Measurements from ENCODE around the gene ZNF106.

ZNF106 gene

DNA sequence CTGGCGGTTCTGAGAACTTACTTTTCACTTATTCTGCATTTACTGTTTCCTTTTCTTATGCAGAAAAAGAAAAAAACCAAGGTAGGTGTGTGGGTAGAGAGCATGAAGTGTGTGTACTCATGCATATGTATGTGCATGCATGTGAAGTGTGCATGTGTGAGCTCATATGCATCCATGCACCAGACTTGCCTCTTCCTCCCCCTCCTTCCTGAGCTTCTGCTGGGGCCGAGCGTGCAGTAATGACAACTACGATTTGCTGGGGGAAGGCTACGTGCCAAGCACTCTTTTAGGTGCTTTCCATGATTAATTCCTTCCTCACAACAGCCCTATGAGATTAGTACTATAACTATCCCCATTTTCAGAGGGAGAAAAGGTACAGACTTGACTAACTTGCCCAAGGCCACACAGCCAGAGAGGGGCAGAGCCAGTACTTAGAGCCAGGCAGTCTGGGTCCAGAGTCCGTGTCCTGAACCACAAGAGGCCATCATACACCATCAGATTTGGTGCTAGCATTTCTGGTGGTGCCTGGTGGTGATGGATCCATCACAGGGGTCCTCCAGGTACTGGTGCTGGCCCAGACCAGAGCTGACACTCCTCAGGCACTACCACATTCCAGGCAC, 85.0 kb downstream of the ZNF106 start:
- DNase-seq (ENCODE audit: low read depth, low spot score) = no peak

- DNase-seq (ENCODE audit: low read depth, low spot score) = peak; percentile 89
These were observed 86.3 kb downstream of the ZNF106 start for GRCh38 chr15:42404461-42405235.

DNA sequence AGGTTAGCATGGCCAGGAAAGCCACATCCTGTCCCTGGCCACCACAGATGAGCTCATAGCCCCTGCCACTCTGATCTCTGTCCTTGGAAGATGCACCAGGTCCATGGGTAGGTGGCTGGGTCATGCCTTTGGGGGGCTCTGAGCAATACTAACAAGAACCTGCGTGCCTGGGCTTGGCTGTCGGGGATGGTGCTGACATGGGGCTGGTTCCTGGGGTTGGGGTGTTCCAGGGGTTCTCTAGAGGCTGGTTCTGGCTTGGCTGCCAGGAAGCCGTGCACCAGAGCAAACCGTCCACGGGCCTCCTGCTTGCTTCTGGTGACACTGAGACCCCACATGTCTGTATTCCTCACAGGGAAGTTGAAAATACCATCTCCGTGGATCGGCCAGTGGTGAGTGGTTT, 87.6 kb downstream of the ZNF106 start:
- no peak for DNase-seq (ENCODE audit: low read depth, low spot score)

DNA sequence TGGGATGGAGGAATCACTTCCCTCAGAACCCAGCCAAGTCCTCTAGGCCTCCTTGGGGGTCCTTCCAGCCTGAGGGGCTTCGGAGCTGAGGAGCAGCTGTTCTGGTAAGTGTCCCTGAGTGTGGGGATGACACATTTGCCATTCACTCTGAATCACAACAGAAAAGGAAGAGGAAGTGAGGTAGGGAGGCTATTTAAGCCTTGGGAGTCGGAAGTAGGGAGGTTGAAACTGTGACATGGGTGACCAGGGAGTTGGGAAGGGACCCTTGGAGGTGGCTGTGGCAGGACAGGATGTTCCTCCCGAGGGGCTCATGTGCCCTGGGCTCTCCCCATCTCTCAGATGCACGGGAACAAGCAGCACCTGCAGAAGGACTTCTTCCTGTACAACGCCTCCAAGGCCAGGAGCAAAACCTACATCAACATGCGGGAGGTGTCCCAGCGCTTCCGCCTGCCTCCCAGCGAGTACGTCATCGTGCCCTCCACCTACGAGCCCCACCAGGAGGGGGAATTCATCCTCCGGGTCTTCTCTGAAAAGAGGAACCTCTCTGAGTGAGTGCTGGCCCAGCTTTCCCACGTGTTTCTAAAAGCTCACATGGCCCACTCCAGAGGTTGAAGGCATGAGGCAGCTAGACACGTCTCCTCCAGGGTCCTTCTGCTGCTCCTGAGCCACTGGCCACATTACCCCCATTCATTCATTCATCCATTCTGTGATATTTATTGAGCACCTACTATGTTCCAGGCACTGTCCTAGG, 88.3 kb downstream of the ZNF106 start:
- no peak for DNase-seq (ENCODE audit: low read depth, low spot score)

DNA sequence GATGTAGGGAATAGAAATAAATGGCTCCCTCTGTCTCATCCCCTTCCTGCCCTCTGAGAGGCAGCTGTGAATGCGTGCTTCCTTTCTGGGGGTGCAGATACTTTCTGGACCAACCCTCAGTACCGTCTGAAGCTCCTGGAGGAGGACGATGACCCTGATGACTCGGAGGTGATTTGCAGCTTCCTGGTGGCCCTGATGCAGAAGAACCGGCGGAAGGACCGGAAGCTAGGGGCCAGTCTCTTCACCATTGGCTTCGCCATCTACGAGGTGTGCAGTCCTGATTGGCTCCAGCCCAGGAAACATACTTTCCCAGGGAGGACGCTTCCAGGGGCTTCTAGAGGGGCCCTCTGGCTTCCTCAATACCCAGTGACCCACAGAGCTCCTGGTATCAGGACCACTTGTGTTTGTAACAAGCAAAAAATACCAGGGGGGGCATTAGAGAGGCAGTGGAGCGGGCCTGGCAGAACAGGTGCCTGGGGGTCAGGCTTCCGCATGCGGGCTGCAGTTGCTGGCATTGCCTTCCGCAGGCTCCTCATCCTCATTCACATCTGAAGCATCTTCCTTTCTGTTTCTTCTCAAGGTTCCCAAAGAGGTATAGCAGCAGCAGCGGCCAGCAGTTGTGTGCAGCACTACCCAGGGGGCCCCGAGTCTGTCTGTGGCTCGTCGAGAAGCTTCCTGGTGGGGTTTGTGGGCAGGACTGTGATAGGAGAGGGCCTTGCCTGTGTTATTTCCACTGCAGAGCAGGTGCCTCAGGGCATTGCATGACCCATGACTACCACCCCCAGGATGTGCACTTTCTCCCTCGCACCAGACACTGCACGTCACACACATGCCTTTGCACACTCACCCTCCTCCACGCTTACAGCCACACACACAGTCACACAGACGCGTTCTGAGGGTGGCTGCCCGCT, 89.1 kb downstream of the ZNF106 start:
- no peak for DNase-seq (ENCODE audit: low read depth, low spot score)

DNA sequence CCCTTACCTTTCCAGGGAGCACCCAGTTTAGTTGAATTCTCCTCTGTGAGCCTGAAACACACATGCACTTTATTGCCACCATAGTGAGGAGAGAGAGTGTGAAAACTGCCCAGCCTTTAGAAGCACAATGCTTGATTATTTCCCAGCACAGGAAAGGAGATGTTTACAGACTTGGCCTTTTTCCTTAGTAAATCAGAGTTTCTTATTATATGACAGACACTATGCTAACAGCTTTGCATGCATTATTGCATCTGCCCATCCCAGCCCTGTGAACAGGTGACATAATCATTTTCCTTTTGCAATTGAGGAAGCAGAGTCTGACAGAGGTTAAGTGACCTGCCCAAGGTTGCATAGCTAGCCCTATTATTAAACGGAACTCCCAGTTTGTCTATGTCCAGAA, 95.1 kb downstream of the ZNF106 start:
- no peak for DNase-seq (ENCODE audit: low read depth, low spot score)

- no peak for DNase-seq (ENCODE audit: low read depth, low spot score)
These were observed 96.8 kb downstream of the ZNF106 start for GRCh38 chr15:42394106-42394505.

DNA sequence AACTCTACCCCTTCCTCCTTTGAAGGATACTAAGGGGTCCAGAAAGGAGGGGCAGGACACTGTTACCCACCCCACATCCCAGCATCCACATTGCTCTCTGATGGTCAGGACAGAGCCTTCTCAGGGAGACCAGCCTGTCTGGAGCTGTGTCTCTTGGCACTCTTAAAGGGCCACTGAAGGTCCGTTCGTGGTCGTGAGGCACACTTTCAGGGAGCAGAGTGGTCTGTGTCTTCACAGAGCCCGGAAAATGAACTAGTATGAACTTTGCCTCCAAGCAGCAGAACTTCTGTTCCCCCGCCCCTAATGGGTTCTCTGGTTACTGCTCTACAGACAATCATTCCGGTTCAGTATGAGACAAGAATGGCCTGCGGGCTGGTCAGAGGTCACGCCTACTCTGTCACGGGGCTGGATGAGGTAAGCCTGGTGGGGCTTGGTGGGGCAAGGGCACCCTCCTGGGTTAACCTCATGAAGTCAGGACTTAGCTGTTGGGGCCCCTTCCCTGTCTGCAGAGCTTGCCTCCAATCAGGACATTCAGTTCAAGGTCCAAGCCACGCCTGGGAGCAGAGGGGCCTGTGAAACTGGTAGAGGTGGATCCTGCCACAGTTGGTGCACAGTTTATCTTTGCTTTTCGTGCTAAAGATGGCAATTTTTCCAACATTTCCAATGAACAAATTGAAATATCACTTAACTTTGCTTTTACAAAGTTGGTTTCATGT, 98.5 kb downstream of the ZNF106 start:
- DNase-seq (ENCODE audit: low read depth, low spot score) = peak; percentile 69

- DNase-seq (ENCODE audit: low read depth, low spot score) = no peak
These were observed 103.3 kb downstream of the ZNF106 start for GRCh38 chr15:42387603-42388002.

DNA sequence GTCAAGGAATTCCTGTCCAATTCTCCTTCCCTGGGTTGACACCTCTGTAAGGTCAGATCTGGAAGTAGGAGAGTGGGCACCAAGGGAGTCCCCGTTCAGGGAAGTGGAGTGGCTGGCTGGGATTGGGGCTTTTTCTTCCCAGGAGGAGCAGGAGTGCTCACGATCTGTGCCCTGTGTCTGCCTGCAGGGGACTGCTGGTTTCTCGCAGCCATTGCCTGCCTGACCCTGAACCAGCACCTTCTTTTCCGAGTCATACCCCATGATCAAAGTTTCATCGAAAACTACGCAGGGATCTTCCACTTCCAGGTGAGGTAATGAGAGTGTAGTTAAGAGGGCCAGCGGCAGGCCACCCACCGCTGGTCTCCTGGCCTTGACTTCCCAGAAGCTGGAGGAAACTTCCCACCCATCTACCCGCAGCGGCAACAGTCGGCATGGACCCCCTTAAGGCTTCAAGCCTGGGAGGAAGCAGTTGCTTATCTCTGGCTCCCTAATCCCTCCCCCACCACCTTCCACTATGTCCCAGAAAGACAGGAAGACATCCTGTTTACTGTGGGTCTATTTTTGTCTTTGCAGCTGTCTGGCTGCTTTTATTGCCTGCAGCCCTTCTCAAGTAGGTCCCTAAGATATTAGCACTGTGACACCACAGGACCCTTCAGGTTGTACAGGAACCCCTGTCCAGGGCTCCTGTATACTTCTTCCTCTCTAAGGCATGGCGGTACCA, 104.8 kb downstream of the ZNF106 start:
- peak; percentile 21 for DNase-seq (ENCODE audit: low read depth, low spot score)

DNA sequence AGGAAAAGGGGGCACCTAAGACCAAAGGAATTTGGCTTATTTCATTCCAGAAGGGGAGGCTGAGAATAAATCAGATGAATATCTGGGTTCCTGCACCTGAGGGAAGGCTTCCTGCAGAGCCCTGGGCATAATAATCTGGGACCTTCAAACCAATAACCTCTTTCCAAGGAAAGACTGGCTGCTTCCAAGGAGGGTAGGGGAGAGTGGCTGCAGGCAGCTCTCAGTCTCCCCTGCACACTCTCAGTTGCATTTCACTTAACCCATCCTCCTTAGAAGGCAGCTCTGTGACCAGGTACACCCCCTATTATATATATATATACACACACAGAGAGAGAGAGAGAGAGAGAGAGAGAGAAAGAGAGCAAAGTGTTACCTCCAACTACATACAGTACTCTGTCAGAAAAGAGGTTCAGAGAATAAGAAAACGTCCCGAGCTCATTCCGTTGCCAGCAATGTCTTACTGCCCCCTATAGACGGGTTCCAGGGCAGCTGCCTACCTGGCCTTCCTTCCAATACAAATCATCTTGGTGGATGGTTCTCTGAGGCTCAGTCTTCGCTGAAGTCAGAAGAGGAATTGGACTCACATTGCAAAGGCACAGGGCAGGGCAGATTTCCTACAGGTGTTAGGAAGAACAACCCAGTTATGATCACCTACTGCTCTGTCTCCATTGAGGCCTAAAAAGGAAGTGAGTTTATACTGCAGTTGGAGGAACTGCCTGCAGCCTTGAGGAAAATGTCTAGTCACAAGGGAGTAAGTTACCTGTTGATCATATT, 105.5 kb downstream of the ZNF106 start:
- peak; percentile 86 for DNase-seq (ENCODE audit: low read depth, low spot score)

- DNase-seq (ENCODE audit: low read depth, low spot score) = peak; percentile 91
These were observed 106.3 kb downstream of the ZNF106 start for GRCh38 chr15:42384597-42384996.

DNA sequence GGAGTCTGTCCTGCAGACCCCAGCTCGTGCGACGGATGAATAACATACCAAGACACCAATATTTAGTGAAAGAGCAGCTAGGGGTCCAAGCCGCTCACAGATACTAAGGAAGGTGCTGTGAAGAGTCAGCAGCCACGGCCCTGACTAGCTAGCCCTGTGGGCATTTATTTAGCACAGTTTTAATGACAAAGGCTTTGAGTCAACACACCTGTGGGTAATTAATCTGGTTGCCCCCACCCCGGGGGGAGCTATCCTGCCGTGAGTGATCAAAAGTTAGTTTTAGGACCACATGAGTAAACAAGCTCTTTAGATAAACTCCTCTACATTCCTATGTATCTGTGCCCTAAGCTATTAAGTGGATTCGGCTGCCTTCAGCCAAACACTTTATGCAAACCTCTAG, 112.9 kb downstream of the ZNF106 start:
- DNase-seq (ENCODE audit: low read depth, low spot score) = peak; percentile 49

DNA sequence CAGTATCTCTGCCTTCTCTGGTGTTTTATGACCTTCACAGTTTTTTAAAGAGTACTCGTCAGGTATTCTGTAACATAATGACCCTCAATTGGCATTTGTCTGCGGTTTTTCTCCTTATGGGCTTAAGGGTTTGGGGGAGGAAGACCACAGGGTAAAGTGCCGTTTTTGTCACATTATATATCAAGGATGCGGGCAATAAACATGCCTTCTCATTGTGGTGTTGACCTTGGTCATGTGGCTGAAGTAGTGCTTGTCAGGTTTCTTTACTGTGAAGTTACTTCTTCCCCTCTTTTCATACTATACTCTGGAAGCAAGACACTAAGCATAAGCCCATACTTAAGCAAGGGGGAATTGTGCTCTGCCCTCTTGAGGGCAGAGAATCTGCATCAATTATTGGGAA, 115.0 kb downstream of the ZNF106 start:
- no peak for DNase-seq (ENCODE audit: low read depth, low spot score)

DNA sequence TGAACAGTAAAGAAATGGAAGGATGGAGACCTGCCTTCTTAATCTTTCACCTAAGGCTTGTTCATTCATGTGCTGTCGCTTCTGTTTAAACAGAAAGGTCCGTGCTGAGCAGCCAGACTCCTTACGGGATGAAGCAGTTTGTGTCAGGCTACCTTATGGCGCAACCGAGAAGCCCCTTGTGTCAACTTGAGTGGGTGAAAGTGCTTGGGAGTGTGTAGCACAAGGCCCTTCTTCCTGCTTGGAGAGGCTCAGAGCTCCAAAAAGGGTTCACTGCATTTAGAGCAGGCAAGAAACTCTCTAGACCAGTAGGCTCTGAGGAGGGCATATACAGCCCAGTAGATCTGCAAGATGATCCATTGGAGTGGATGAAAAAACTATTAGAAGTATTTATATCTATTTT, 115.7 kb downstream of the ZNF106 start:
- no peak for DNase-seq (ENCODE audit: low read depth, low spot score)

GRCh38 chr15:42374810-42375209, 116.1 kb downstream of the ZNF106 start:
- no peak for DNase-seq (ENCODE audit: low read depth, low spot score)

DNA sequence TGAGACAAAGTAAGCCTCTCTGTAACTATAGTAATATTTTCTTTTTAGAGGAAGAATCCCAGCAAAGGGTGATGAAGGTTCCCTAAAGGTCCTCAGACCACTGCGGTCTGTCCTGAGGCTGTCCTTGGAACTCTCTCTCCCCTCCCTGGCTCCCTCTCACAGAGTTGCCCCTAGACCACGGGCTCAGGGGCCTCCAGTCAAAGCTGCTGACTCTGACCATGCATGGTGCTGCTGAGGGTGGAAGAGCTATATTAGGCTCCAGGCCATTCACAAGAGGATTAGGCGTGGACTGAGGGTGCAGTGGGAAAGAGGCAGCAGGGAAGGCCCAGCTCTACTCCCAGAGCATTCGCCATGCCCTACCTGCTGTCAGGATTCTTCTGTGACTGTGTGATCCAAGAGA, 117.0 kb downstream of the ZNF106 start:
- DNase-seq (ENCODE audit: low read depth, low spot score) = no peak

DNA sequence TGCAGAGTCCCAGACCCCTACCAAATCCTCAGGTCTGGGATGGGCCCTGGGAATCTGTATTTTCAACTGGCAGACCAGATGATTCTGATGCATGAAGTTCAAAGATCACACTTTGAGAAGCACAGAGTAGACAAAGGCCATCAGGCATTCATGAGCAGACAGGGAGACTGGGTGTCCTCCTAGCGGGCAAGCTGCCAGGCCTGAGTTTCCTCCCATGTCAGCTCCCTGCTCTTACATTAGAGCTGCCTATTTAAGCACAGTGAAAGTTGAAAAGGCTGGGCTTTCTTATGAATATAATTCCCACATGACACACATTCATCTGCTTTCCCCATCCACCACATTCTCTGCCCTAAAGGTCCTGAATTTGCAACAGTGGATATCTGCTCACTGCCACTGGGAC, 117.7 kb downstream of the ZNF106 start:
- DNase-seq (ENCODE audit: low read depth, low spot score) = no peak

DNA sequence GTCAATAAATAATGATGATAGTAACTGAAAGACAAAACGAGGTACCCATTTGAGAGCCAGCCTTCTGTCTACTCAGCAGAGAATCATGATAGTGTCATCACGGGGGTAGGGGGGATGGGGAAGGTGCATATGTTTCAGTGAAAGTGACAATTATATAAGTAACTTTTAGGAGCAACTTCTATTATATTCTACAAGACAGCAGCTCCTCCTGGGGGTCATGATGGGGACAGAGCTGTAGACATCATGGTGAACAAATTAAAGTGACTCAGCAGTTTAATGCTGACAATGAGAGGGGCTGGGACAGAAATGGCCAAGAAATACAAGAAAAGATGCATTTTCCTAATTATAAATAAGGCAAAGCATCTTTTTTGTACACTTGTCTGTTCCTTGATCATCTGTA, 119.8 kb downstream of the ZNF106 start:
- no peak for DNase-seq (ENCODE audit: low read depth, low spot score)

DNA sequence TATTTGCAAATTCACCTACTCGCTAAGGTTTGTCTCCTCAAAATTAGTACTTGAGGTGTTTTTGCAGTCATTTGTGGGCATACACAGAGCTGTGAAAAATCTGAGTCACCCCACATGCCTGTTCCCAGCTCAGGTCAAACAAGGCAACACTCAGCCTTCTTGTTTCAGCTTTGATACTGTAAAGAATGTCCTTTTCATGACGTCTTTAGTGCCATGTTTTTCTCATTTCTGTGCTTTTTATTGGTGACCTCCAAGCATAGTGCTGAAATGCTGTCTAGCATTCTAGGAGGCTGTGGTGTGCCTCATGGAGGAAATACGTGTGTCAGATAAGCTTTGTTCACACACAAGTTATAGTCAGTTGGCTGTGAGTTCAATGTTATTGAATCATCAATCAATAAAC, 122.8 kb downstream of the ZNF106 start:
- DNase-seq (ENCODE audit: low read depth, low spot score) = no peak
